ENCODE measurements around the gene RFX8.
"Not testable (repeated sequence)": the region's sequence is repeated elsewhere in the genome, so short reads cannot be mapped to it uniquely, and the experiment has no call there.

- TF ChIP-seq CTCF (IDR thresholded peaks at IDR 0.05; ENCODE audit: extremely low read depth in 1 of 2, insufficient read depth in 1 of 2, low read depth in 1 of 2, low read length in 2 of 2); POLR2A (IDR thresholded peaks at IDR 0.05; ENCODE audit: low read depth, low read length); EZH2 (IDR thresholded peaks at IDR 0.05; ENCODE audit: borderline replicate concordance, low read depth, low read length, severe bottlenecking): not testable (repeated sequence)
Measured at GRCh38 chr2:101454408-101454807, 20.5 kb downstream of the RFX8 start.

Measured in endothelial cell of umbilical vein (primary cell).